Stimulated activated CD4-positive, alpha-beta T cell treated with anti-CD3 and anti-CD28 coated beads, Interleukin-4, amount 100 ng/mL, for 24 hours (primary cell): ENCODE results near the gene SH2B2.

Experiments used
- DNase-seq: peaks from one replicate; pipeline ENCODE4 v3.0.0-alpha.2; 2020

SH2B2 gene

GRCh38 chr7:102286237-102287110, at the start of gene SH2B2:
Gene SH2B2, plus strand, starts transcription at chr7:102286868. Its CDS starts 13,683 bp downstream, at chr7:102300551.
- no peak for DNase-seq

- DNase-seq, result no peak
Measured at GRCh38 chr7:102239206-102239820, 47.4 kb upstream of the SH2B2 start.

- no peak for DNase-seq
Measured at GRCh38 chr7:102241431-102241830, 45.2 kb upstream of the SH2B2 start.

- no peak for DNase-seq
Measured at GRCh38 chr7:102244601-102245000, 42.1 kb upstream of the SH2B2 start.

- no peak for DNase-seq
Measured at GRCh38 chr7:102248081-102248455, 38.6 kb upstream of the SH2B2 start.

GRCh38 chr7:102248456-102249395, 37.9 kb upstream of the SH2B2 start:
- no peak for DNase-seq

- DNase-seq, result no peak
Measured at GRCh38 chr7:102251531-102252365, 34.9 kb upstream of the SH2B2 start.

- no peak for DNase-seq
Measured at GRCh38 chr7:102252366-102252982, 34.2 kb upstream of the SH2B2 start.

GRCh38 chr7:102253066-102253972, 33.3 kb upstream of the SH2B2 start:
- DNase-seq, result no peak

- no peak for DNase-seq
Measured at GRCh38 chr7:102253973-102254370, 32.7 kb upstream of the SH2B2 start.

GRCh38 chr7:102254521-102254920, 32.1 kb upstream of the SH2B2 start:
- no peak for DNase-seq

- DNase-seq, result no peak
Measured at GRCh38 chr7:102255501-102255900, 31.2 kb upstream of the SH2B2 start.

GRCh38 chr7:102255916-102256315, 30.8 kb upstream of the SH2B2 start:
- DNase-seq, result no peak

- no peak for DNase-seq
Measured at GRCh38 chr7:102258073-102258748, 28.5 kb upstream of the SH2B2 start.

GRCh38 chr7:102258749-102259107, 27.9 kb upstream of the SH2B2 start:
- no peak for DNase-seq

GRCh38 chr7:102260856-102261255, 25.8 kb upstream of the SH2B2 start:
- DNase-seq, result no peak

GRCh38 chr7:102261451-102261850, 25.2 kb upstream of the SH2B2 start:
- no peak for DNase-seq

GRCh38 chr7:102262546-102262945, 24.1 kb upstream of the SH2B2 start:
- no peak for DNase-seq

- DNase-seq, result no peak
Measured at GRCh38 chr7:102264367-102264891, 22.2 kb upstream of the SH2B2 start.

GRCh38 chr7:102266541-102266940, 20.1 kb upstream of the SH2B2 start:
- no peak for DNase-seq
